Astrocyte of the cerebellum (primary cell): ENCODE results near the gene CH25H.

Source experiments
- DNase-seq: peaks from one replicate; pipeline ENCODE4 v3.0.0-alpha.2; 2011; ENCODE audit warnings: low read depth
- H3K4me3 ChIP-seq: 2 replicates; pipeline ENCODE4 v1.5.1; 2011; ENCODE audit warnings: mild to moderate bottlenecking, low read depth, low read length, moderate library complexity
- CTCF ChIP-seq: IDR thresholded peaks from 2 replicates; pipeline ENCODE4 v1.5.1; 2012; ENCODE audit warnings: low read length, low read depth, moderate library complexity, mild to moderate bottlenecking; ENCODE audit errors: missing control alignments
- in situ Hi-C: cut with HindIII; loops from 2 replicates; pipeline ENCODE4 v1.10.0; 2017; ENCODE audit warnings: low sequenced_read_pairs

The CH25H gene

DNA sequence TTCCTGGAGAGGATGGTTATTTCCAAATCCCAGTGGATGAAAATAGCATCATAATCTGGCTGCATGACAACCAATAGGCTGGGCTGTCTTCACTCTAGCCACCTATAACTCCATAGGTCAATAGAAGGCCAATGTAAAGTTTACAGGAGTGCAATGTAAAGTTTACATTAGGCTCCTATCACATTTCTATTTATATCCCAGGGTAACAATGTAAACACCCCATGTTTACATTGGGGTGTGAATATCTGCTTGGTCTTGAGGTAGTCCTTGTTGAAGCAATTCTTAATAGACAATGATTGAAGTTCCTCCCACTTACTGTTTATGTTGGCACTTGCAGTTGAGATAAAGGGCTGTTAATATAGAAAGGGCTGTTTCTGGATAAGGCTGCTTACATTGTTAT lies 21.5 kb downstream of the CH25H start:
- no peak overlapping the region for H3K4me3 ChIP-seq
- DNase-seq, result no peak
- in situ Hi-C loops, result no loop called here
- TF ChIP-seq CTCF, result no peak

- H3K4me3 ChIP-seq, result no peak overlapping the region
- TF ChIP-seq CTCF, result no peak
- in situ Hi-C loops, result no loop called here
- DNase-seq, result no peak
Observed at GRCh38 chr10:89184638-89185037, 22.5 kb downstream of the CH25H start.

DNA sequence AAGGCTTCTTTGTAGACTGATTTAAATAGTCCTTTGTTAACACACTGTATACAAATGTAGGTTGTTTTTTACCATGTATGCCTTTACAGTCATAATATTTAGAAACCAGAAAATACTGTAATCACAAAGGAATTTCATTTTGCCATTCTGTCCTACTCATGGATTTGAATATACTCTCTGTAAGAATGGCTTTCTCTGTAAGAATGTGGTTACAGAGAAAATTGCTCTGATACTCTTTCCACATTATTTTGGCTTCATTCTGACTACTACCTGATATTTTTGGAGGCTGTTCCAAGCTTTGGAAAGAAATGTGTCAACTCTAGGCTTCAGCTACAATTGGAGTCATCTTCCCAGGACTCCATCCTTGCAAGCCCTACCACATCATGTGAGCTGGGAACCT lies 23.5 kb downstream of the CH25H start:
- no peak for TF ChIP-seq CTCF
- no peak overlapping the region for H3K4me3 ChIP-seq
- DNase-seq, result no peak
- in situ Hi-C loops, result no loop called here

DNA sequence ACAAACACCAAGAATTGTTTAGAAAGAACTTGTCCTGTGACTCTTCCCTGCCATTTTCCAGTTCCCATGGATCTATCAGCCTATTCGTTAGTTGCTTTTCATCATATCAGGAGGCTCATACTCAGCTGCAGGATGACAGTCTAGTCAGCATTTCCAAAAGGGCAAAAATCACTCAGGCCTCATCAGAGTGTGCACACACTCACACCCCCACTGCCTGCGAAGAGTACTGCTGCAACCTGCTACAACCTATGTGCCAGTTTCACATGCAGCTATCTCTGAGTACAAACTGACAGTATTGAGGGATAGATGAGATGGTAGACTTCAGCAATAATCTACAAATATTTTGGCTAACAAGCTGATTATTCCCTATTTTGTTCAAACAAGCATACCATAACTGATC lies 24.2 kb downstream of the CH25H start:
- in situ Hi-C loops, result no loop called here
- H3K4me3 ChIP-seq, result no peak overlapping the region
- no peak for TF ChIP-seq CTCF
- no peak for DNase-seq

- no peak for DNase-seq
- in situ Hi-C loops, result no loop called here
- no peak for TF ChIP-seq CTCF
- H3K4me3 ChIP-seq, result no peak overlapping the region
Observed at GRCh38 chr10:89175816-89176215, 31.3 kb downstream of the CH25H start.

- no peak for DNase-seq
- no peak for TF ChIP-seq CTCF
- no peak overlapping the region for H3K4me3 ChIP-seq
- in situ Hi-C loops, result no loop called here
Observed at GRCh38 chr10:89173075-89173474, 34.0 kb downstream of the CH25H start.

DNA sequence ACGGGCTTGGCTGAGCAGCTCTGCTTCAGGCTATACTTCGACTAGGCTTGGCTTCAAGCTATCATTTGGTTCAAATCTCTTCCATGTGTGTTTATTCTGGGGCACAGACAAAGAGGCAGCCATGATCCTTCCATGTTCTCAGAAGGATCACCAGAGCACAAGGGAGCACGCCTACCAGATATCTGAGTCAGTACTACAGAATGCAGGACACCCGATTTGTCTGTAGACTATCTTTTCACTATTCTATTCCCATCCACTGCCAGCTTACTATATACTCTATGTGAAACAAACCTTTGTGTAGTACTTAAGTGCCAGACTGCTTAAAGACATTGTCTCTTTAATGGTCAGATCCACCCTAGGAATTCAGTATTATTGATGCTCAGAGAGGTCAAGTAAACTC lies 35.1 kb downstream of the CH25H start:
- no peak for DNase-seq
- TF ChIP-seq CTCF, result no peak
- in situ Hi-C loops, result no loop called here
- H3K4me3 ChIP-seq, result no peak overlapping the region
